Measurements from ENCODE around the gene EGF. TPM values are rescaled to one million over a fixed set of nuclear protein-coding genes. Genes with fewer than 3 reads are reported as not detected.

EGF gene
- total and polyA plus RNA-seq, 12 donors, result 0.07 to 1.6 (median 0.24) TPM; not detected in 4

DNA sequence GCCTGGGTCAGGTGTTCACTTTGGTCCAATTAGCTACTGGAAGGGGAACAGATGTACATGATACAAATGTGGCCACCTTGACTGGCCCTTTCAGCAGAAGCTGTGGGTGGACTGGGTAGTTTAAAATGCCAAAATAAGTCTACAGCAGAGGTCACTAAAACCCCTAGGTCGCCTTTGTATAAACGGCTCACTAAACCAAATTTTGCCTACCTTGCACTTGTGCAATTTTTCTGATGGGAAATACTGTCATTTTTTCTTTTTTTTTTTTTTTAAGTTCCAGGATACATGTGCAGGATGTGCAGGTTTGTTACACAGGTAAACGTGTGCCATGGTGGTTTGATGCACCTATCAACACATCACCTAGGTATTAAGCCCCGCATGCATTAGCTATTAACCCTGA is 109.8 kb downstream of the EGF start:
- Histone ChIP-seq H3K9me3 (replicated peaks in 1 of 3) (no peaks in the 10 kb centered on the region), H3K36me3 (replicated peaks in 1 of 2) (no peaks in the 10 kb centered on the region), H3K4me3 (no peak overlapping the region), H3K27ac (no peak overlapping the region), H3K27me3 (peaks cover 7% of the 10 kb centered on the region), H3K4me1 (replicated peaks in 1 of 2) (no peaks in the 10 kb centered on the region)
- TF ChIP-seq POLR2A (IDR thresholded peaks at IDR 0.05), result no peak
- TF ChIP-seq, protein P1, sequence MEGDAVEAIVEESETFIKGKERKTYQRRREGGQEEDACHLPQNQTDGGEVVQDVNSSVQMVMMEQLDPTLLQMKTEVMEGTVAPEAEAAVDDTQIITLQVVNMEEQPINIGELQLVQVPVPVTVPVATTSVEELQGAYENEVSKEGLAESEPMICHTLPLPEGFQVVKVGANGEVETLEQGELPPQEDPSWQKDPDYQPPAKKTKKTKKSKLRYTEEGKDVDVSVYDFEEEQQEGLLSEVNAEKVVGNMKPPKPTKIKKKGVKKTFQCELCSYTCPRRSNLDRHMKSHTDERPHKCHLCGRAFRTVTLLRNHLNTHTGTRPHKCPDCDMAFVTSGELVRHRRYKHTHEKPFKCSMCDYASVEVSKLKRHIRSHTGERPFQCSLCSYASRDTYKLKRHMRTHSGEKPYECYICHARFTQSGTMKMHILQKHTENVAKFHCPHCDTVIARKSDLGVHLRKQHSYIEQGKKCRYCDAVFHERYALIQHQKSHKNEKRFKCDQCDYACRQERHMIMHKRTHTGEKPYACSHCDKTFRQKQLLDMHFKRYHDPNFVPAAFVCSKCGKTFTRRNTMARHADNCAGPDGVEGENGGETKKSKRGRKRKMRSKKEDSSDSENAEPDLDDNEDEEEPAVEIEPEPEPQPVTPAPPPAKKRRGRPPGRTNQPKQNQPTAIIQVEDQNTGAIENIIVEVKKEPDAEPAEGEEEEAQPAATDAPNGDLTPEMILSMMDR (IDR thresholded peaks at IDR 0.05), result no peak
- no peak for DNase-seq
- intact Hi-C loops (cut with DNase I), result no loop called here
- 77 to 88% (median 84%) methylated on average over 4 of the region's 4 CpGs for WGBS, 4 donors

GRCh38 chr4:110025056-110025455 is 112.4 kb downstream of the EGF start:
- 71 to 80% (median 73%) methylated on average over 1 of the region's 1 CpG for WGBS, 4 donors
- DNase-seq, result no peak

GRCh38 chr4:110025718-110026117 is 113.0 kb downstream of the EGF start:
- H3K4me3 ChIP-seq, result no peak overlapping the region
- H3K36me3 ChIP-seq (replicated peaks in 1 of 2), result no peaks in the 10 kb centered on the region
- no peaks in the 10 kb centered on the region for H3K9me3 ChIP-seq (replicated peaks in 1 of 3)
- no peak for TF ChIP-seq POLR2A (IDR thresholded peaks at IDR 0.05)
- no peak for DNase-seq
- H3K27ac ChIP-seq, result no peak overlapping the region
- WGBS, 4 donors, result 63 to 69% (median 66%) methylated on average over 3 of the region's 3 CpGs
- H3K4me1 ChIP-seq (replicated peaks in 1 of 2), result no peaks in the 10 kb centered on the region
- H3K27me3 ChIP-seq, result peaks cover 3% of the 10 kb centered on the region
- intact Hi-C loops (cut with DNase I), result no loop called here

More at GRCh38 chr4:110025056-110025455, 112.4 kb downstream of the EGF start:
- Histone ChIP-seq H3K36me3 (replicated peaks in 1 of 2) (no peaks in the 10 kb centered on the region), H3K4me1 (replicated peaks in 1 of 2) (no peaks in the 10 kb centered on the region), H3K27ac (no peak overlapping the region), H3K27me3 (peaks cover 3% of the 10 kb centered on the region), H3K4me3 (no peak overlapping the region), H3K9me3 (replicated peaks in 1 of 3) (no peaks in the 10 kb centered on the region)
- intact Hi-C loops (cut with DNase I), result no loop called here
- TF ChIP-seq, protein P1 (IDR thresholded peaks at IDR 0.05), result no peak
- no peak for TF ChIP-seq POLR2A (IDR thresholded peaks at IDR 0.05)

- Histone ChIP-seq H3K36me3 (replicated peaks in 1 of 2) (no peaks in the 10 kb centered on the region), H3K27ac (no peak overlapping the region), H3K4me3 (no peak overlapping the region), H3K4me1 (replicated peaks in 1 of 2) (no peaks in the 10 kb centered on the region), H3K27me3 (peaks cover 3% of the 10 kb centered on the region), H3K9me3 (replicated peaks in 1 of 3) (no peaks in the 10 kb centered on the region)
- 66 to 76% (median 69%) methylated on average over 7 of the region's 7 CpGs for WGBS, 4 donors
- intact Hi-C loops (cut with DNase I), result no loop called here
- no peak for TF ChIP-seq POLR2A (IDR thresholded peaks at IDR 0.05)
- TF ChIP-seq, protein P1 (IDR thresholded peaks at IDR 0.05), result no peak
- peak in 5 of 7 donors; percentile 22 to 41 (median 29) for DNase-seq
Observed at GRCh38 chr4:110032603-110033002, 119.9 kb downstream of the EGF start.

DNA sequence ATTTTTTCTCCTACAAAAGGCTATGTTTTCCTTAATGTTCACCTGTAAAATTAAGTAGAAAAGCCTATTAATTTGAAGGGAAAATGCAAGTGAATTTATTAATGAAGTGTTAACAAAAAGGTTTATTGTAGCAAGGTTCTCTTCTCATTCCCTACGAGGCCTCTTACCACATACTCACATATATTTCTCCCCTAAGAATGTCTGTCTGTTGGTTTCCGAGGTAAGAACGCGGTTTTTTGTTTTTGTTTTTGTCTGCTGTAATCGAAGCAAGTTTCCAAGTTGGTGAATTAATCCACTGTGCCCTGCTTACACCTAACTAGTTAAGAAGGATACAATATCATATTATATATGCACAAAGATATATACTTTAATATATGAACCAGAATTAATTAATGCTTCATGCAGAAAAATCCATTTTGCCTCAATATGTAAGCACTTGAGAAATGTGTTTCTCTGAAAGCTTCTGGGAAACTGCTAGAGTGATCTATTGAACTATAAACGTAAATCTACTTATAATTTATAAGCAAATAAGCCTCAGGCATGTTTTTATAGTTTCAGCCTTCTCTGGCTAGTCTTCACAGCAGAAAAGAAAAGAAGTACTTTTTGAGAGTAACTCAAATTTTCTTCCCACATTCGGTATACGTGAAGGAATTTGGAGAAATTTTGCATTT is 120.8 kb downstream of the EGF start:
- TF ChIP-seq, protein P1 (IDR thresholded peaks at IDR 0.05), result no peak
- no peak for TF ChIP-seq POLR2A (IDR thresholded peaks at IDR 0.05)
- H3K27me3 ChIP-seq, result peaks cover 8% of the 10 kb centered on the region

More for the DNA sequence above, 120.8 kb downstream of the EGF start:
- Histone ChIP-seq H3K9me3 (replicated peaks in 1 of 3) (no peaks in the 10 kb centered on the region), H3K4me1 (replicated peaks in 1 of 2) (no peaks in the 10 kb centered on the region), H3K4me3 (no peak overlapping the region), H3K27ac (no peak overlapping the region), H3K36me3 (replicated peaks in 1 of 2) (no peaks in the 10 kb centered on the region)
- WGBS, 4 donors, result 49 to 60% (median 56%) methylated on average over 8 of the region's 8 CpGs
- intact Hi-C loops (cut with DNase I), result no loop called here
- no peak for DNase-seq
